ENCODE measurements around the gene MRO. TPM values are rescaled to one million over a fixed set of nuclear protein-coding genes. Genes with fewer than 3 reads are reported as not detected.

Gene MRO
- total and polyA plus RNA-seq, 10 of the 15 experiments (the other 5 are each of a cell fraction or from before 2014, with no cell fraction given), result 0.11 to 0.18 TPM; not detected in 8

DNA sequence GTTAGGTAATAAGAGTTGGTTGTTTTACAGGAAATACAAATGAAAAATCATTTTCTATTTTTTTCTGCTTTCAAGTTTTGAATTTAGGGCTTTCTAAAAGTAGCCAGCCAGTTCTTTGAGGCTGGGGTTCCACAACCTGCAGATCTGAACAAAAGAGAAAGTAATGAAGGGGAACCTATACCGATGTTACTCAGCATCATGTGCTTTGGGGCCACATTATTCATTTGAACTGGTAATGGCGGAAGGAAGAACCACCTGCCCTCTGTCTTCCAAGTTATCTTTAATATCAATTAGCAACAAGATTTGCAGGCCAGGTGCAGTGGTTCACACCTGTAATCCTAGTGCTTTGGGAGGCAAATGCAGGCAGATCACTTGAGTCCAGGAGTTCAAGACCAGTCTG is 12.9 kb upstream of the MRO start:
- intact Hi-C loops (cut with micrococcal nuclease; ENCODE audit: unreplicated experiment), result no loop called here
- Histone ChIP-seq H3K27me3 (replicated peaks in 1 of 2; ENCODE audit: control insufficient read depth in 2 of 2, insufficient read depth in 2 of 2, low read length in 1 of 2) (no peaks in the 10 kb centered on the region), H4K20me1 (ENCODE audit: control insufficient read depth, insufficient read depth) (no peaks in the 10 kb centered on the region), H2AFZ (ENCODE audit: control insufficient read depth, low read depth, low read length) (peak overlapping the region; percentile 83), H3K4me1 (ENCODE audit: control insufficient read depth, insufficient read depth, low read length) (peaks cover 33% of the 10 kb centered on the region), H3K79me2 (ENCODE audit: control insufficient read depth, insufficient read depth, low read length) (no peaks in the 10 kb centered on the region), H3K27ac (ENCODE audit: control insufficient read depth, insufficient read depth) (peak overlapping the region; percentile 56), H3K36me3 (ENCODE audit: control insufficient read depth in 2 of 2, insufficient read depth in 2 of 2, low read length in 1 of 2) (no peaks in the 10 kb centered on the region), H3K9me3 (replicated peaks; ENCODE audit: control insufficient read depth, insufficient read depth, low read length) (no peaks in the 10 kb centered on the region; the same call in 2 of the 3 replicates), H3K4me2 (ENCODE audit: control insufficient read depth, insufficient read depth) (peak overlapping the region; percentile 54), H3K9ac (ENCODE audit: control insufficient read depth, insufficient read depth, low read length) (peak overlapping the region; percentile 13; the same call in 1 of the 2 replicates), H3K4me3 (no peak overlapping the region)
- POLR2A ChIA-PET, result interaction anchor here (0.5 to 3.4 kb wide), 4 partner anchors 46 to 200 kb away, joined by 3 to 10 read pairs (median 4); partner anchors contain the start of genes ELAC1, ME2 and SMAD4
- in situ Hi-C loops (cut with MboI), result no loop called here
- 0% methylated on average over 2 of the region's 2 CpGs for WGBS (ENCODE audit: insufficient coverage, insufficient replicate concordance, low lambda C conversion rate, missing lambda C conversion rate)
- DNase-seq (ENCODE audit: low read depth, low spot score), result peak; percentile 26
- no TSS peak for BruUV-seq (replicated peaks)
- SMC1A ChIA-PET (ENCODE audit: uncharacterized antibody, unreplicated experiment), result interaction anchor here (1.0 to 1.6 kb wide), 7 partner anchors 9 to 224 kb away, joined by 3 to 5 read pairs (median 3); partner anchors contain the start of genes MRO and SMAD4
- FAIRE-seq, result peak; percentile 13
- RAD21 ChIA-PET (ENCODE audit: unreplicated experiment), result interaction anchor here (0.9 to 1.8 kb wide), 2 partner anchors 14 to 218 kb away, joined by 3 to 6 read pairs; no protein-coding TSS in a partner anchor
- CTCF ChIA-PET, result interaction anchor here (1.0 to 4.2 kb wide), 6 partner anchors 9 to 219 kb away, joined by 3 to 31 read pairs (median 5); partner anchors contain the start of gene MRO
- ATAC-seq, result peak; percentile 70
- TF ChIP-seq, protein P1, sequence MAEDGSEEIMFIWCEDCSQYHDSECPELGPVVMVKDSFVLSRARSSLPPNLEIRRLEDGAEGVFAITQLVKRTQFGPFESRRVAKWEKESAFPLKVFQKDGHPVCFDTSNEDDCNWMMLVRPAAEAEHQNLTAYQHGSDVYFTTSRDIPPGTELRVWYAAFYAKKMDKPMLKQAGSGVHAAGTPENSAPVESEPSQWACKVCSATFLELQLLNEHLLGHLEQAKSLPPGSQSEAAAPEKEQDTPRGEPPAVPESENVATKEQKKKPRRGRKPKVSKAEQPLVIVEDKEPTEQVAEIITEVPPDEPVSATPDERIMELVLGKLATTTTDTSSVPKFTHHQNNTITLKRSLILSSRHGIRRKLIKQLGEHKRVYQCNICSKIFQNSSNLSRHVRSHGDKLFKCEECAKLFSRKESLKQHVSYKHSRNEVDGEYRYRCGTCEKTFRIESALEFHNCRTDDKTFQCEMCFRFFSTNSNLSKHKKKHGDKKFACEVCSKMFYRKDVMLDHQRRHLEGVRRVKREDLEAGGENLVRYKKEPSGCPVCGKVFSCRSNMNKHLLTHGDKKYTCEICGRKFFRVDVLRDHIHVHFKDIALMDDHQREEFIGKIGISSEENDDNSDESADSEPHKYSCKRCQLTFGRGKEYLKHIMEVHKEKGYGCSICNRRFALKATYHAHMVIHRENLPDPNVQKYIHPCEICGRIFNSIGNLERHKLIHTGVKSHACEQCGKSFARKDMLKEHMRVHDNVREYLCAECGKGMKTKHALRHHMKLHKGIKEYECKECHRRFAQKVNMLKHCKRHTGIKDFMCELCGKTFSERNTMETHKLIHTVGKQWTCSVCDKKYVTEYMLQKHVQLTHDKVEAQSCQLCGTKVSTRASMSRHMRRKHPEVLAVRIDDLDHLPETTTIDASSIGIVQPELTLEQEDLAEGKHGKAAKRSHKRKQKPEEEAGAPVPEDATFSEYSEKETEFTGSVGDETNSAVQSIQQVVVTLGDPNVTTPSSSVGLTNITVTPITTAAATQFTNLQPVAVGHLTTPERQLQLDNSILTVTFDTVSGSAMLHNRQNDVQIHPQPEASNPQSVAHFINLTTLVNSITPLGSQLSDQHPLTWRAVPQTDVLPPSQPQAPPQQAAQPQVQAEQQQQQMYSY (CRISPR knock-in tag; IDR thresholded peaks at IDR 0.05), result no peak
- no peak for TF ChIP-seq NR2C2 (IDR thresholded peaks at IDR 0.05; ENCODE audit: borderline replicate concordance, control insufficient read depth, insufficient read length, low read depth)
- TF ChIP-seq SUPT20H (IDR thresholded peaks at IDR 0.05; ENCODE audit: borderline replicate concordance, control insufficient read depth, low read depth, low read length), result no peak
- TF ChIP-seq BHLHE40 (IDR thresholded peaks at IDR 0.05; ENCODE audit: borderline replicate concordance in 1 of 2, low read depth in 2 of 2, low read length in 1 of 2), result peak in 1 of 2 experiments; percentile 35; a peak in 1 of 4 replicates
- no peak for TF ChIP-seq SMARCA5 (IDR thresholded peaks at IDR 0.05)
- peak; percentile 79; the same call in 1 of the 2 replicates for TF ChIP-seq YY1 (IDR thresholded peaks at IDR 0.05; ENCODE audit: low read depth, low read length)
- no peak for TF ChIP-seq NR2F1 (conservative IDR thresholded peaks at IDR 0.05)
- peak; percentile 30; the same call in 1 of the 2 replicates for TF ChIP-seq RUNX3 (IDR thresholded peaks at IDR 0.05; ENCODE audit: low read length)
- TF ChIP-seq ATF7 (IDR thresholded peaks at IDR 0.05; ENCODE audit: low read depth), result no peak
- TF ChIP-seq ZNF217 (IDR thresholded peaks at IDR 0.05), result no peak
- TF ChIP-seq RFX5 (IDR thresholded peaks at IDR 0.05; ENCODE audit: low read depth, low read length), result no peak
- TF ChIP-seq RAD21 (IDR thresholded peaks at IDR 0.05; ENCODE audit: insufficient read depth, low read depth, low read length), result no peak
- no peak for TF ChIP-seq STAT1 (conservative IDR thresholded peaks at IDR 0.05)
- TF ChIP-seq, protein P2, sequence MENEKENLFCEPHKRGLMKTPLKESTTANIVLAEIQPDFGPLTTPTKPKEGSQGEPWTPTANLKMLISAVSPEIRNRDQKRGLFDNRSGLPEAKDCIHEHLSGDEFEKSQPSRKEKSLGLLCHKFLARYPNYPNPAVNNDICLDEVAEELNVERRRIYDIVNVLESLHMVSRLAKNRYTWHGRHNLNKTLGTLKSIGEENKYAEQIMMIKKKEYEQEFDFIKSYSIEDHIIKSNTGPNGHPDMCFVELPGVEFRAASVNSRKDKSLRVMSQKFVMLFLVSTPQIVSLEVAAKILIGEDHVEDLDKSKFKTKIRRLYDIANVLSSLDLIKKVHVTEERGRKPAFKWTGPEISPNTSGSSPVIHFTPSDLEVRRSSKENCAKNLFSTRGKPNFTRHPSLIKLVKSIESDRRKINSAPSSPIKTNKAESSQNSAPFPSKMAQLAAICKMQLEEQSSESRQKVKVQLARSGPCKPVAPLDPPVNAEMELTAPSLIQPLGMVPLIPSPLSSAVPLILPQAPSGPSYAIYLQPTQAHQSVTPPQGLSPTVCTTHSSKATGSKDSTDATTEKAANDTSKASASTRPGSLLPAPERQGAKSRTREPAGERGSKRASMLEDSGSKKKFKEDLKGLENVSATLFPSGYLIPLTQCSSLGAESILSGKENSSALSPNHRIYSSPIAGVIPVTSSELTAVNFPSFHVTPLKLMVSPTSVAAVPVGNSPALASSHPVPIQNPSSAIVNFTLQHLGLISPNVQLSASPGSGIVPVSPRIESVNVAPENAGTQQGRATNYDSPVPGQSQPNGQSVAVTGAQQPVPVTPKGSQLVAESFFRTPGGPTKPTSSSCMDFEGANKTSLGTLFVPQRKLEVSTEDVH (IDR thresholded peaks at IDR 0.05; ENCODE audit: low read depth, partially characterized antibody), result no peak
- TF ChIP-seq EGR1 (IDR thresholded peaks at IDR 0.05; ENCODE audit: borderline replicate concordance in 1 of 2, low read depth in 2 of 2, low read length in 2 of 2), result no peak
- no peak for TF ChIP-seq ZNF207 (IDR thresholded peaks at IDR 0.05; ENCODE audit: borderline replicate concordance)
- TF ChIP-seq MTA2 (IDR thresholded peaks at IDR 0.05; ENCODE audit: low read depth), result peak; percentile 29; the same call in 1 of the 2 replicates
- TF ChIP-seq PAX5 (IDR thresholded peaks at IDR 0.05; ENCODE audit: borderline replicate concordance, low read depth, low read length), result no peak
- TF ChIP-seq NBN (IDR thresholded peaks at IDR 0.05), result 0 out of 2 replicates have a peak, but pooled peaks have one; percentile 25
